ENCODE data around the gene BRIX1. TPM values are rescaled to one million over a fixed set of nuclear protein-coding genes. Genes with fewer than 3 reads are reported as not detected.
A peak's percentile ranks its signal among the peaks of the same experiment; 100 is the strongest.

Gene BRIX1
- polyA plus RNA-seq, 1 experiment: 49.2 TPM

- ChIA-PET CTCF (no interaction called here), POLR2A (no interaction called here)
- no peak overlapping the region for H3K4me3 ChIP-seq (ENCODE audit: low read depth, low read length)
- no peak for TF ChIP-seq CTCF (IDR thresholded peaks at IDR 0.05; ENCODE audit: low read depth, low read length)
- no peaks in the 10 kb centered on the region for H3K27me3 ChIP-seq (ENCODE audit: control insufficient read depth, insufficient read depth, low read length)
- no peak for DNase-seq (ENCODE audit: low read depth, low spot score)
- H3K27ac ChIP-seq (ENCODE audit: low read depth, low read length): no peak overlapping the region
- no peaks in the 10 kb centered on the region; the same call in 1 of the 2 replicates for H3K9me3 ChIP-seq (ENCODE audit: control insufficient read depth, insufficient read depth, low read length)
Measured at GRCh38 chr5:34926318-34926888, 10.9 kb downstream of the BRIX1 start.

DNA sequence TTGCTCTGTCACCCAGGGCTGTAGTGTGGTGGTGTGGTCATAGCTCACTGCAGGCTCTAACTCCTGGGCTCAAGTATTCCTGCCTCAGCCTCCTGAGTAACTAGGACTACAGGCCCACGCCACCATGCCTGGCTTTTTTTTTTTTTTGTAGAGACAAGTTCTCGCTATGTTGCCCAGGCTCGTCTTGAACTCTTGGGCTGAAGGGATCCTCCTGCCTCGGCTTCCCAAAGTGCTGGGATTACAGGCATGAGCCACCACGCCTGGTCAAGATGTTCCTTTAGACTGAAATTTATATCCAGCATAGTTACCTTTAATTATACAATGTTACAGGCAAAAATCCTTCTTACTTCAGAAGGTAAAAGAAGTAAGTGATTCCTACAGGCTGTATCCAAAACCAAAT, 12.3 kb downstream of the BRIX1 start:
- H3K27ac ChIP-seq (ENCODE audit: low read depth, low read length): no peak overlapping the region
- no peak for DNase-seq (ENCODE audit: low read depth, low spot score)
- no peak overlapping the region for H3K4me3 ChIP-seq (ENCODE audit: low read depth, low read length)
- ChIA-PET POLR2A (interaction anchor here (2.7 kb wide), 1 partner anchor 12 kb away, joined by 29 read pairs; the partner anchor contains the start of genes BRIX1 and RAD1), CTCF (interaction anchor here (0.7 kb wide), 1 partner anchor 30 kb away, joined by 6 read pairs; no protein-coding TSS in a partner anchor)
- TF ChIP-seq CTCF (IDR thresholded peaks at IDR 0.05; ENCODE audit: low read depth, low read length): no peak
- no peaks in the 10 kb centered on the region; the same call in 1 of the 2 replicates for H3K9me3 ChIP-seq (ENCODE audit: control insufficient read depth, insufficient read depth, low read length)
- no peaks in the 10 kb centered on the region for H3K27me3 ChIP-seq (ENCODE audit: control insufficient read depth, insufficient read depth, low read length)

GRCh38 chr5:34928267-34928666, 12.8 kb downstream of the BRIX1 start:
- TF ChIP-seq CTCF (IDR thresholded peaks at IDR 0.05; ENCODE audit: low read depth, low read length): no peak
- no peak overlapping the region for H3K4me3 ChIP-seq (ENCODE audit: low read depth, low read length)
- no peak for DNase-seq (ENCODE audit: low read depth, low spot score)
- H3K27ac ChIP-seq (ENCODE audit: low read depth, low read length): no peak overlapping the region
- no peaks in the 10 kb centered on the region for H3K27me3 ChIP-seq (ENCODE audit: control insufficient read depth, insufficient read depth, low read length)
- POLR2A ChIA-PET: interaction anchor here (2.7 kb wide), 1 partner anchor 13 kb away, joined by 29 read pairs; the partner anchor contains the start of genes BRIX1 and RAD1
- CTCF ChIA-PET: interaction anchor here (2.0 kb wide), 1 partner anchor 75 kb away, joined by 6 read pairs; no protein-coding TSS in a partner anchor
- no peaks in the 10 kb centered on the region; the same call in 1 of the 2 replicates for H3K9me3 ChIP-seq (ENCODE audit: control insufficient read depth, insufficient read depth, low read length)

- TF ChIP-seq CTCF (IDR thresholded peaks at IDR 0.05; ENCODE audit: low read depth, low read length): no peak
- ChIA-PET CTCF (interaction anchor here (0.6 to 2.0 kb wide), 6 partner anchors 11 to 997 kb away, joined by 3 to 6 read pairs (median 3); no protein-coding TSS in a partner anchor), POLR2A (interaction anchor here (2.7 kb wide), 1 partner anchor 14 kb away, joined by 29 read pairs; the partner anchor contains the start of genes BRIX1 and RAD1)
- Histone ChIP-seq H3K27me3 (ENCODE audit: control insufficient read depth, insufficient read depth, low read length) (no peaks in the 10 kb centered on the region), H3K27ac (ENCODE audit: low read depth, low read length) (peak within 1 kb of the TSS; percentile 77), H3K4me3 (ENCODE audit: low read depth, low read length) (peak within 1 kb of the TSS; percentile 83), H3K9me3 (ENCODE audit: control insufficient read depth, insufficient read depth, low read length) (no peaks in the 10 kb centered on the region; the same call in 1 of the 2 replicates)
- DNase-seq (ENCODE audit: low read depth, low spot score): peak; percentile 82
Measured at GRCh38 chr5:34929134-34929719, 13.7 kb downstream of the BRIX1 start, which contains the start of gene DNAJC21. TSS of gene DNAJC21 (plus strand) at chr5:34929559. CDS start at chr5:34929820, 261 bp downstream.
